A673 (cell line): Measurements from ENCODE around the gene GRAMD1B. TPM values are rescaled to one million over a fixed set of nuclear protein-coding genes. Genes with fewer than 3 reads are reported as not detected.

Source experiments
- BruUV-seq: library from RNA; stranded (reverse); fragments of 400-500 nt; replicated peaks from 2 replicates; lab custom pipeline; 2021; lab: Mats Ljungman, UMichigan
- CTCF ChIA-PET: fragments of 300-600 bp; sonication (Branson Sonifier 250); formaldehyde crosslinking; loops from one replicate; lab custom pipeline; 2022; ENCODE audit warnings: antibody characterized with exemption; lab: Charles Lee
- POLR2A ChIA-PET: fragments of 300-600 bp; sonication (Branson Sonifier 250); formaldehyde crosslinking; loops from one replicate; lab custom pipeline; 2022; ENCODE audit warnings: antibody characterized with exemption; ENCODE audit not compliant: low non-redundant PET; lab: Charles Lee
- DNase-seq: peaks from one replicate; pipeline ENCODE4 v3.0.0-alpha.2; 2015; ENCODE audit warnings: low spot score
- H3K27ac ChIP-seq: fragments of 200-600 bp; sonication (generic); 2 replicates; pipeline ENCODE4 v1.5.1; 2016; ENCODE audit warnings: mixed run types, low read depth, mild to moderate bottlenecking, mixed read lengths, antibody characterized with exemption, low read length; ENCODE audit not compliant: poor library complexity, severe bottlenecking
- H3K27me3 ChIP-seq: fragments of 200-600 bp; sonication (generic); replicated peaks from 2 replicates; pipeline ENCODE4 v1.6.1; 2017; ENCODE audit warnings: mixed run types, low read depth, mild to moderate bottlenecking, mixed read lengths, antibody characterized with exemption, low read length; ENCODE audit not compliant: insufficient read depth, poor library complexity
- H3K36me3 ChIP-seq: fragments of 200-600 bp; sonication (generic); 2 replicates; pipeline ENCODE4 v1.6.1; 2016; ENCODE audit warnings: mixed run types, mild to moderate bottlenecking, mixed read lengths, antibody characterized with exemption, low read length; ENCODE audit not compliant: insufficient read depth, poor library complexity, severe bottlenecking
- H3K4me1 ChIP-seq: fragments of 200-600 bp; sonication (generic); 2 replicates; pipeline ENCODE4 v1.6.1; 2017; ENCODE audit warnings: mixed run types, mild to moderate bottlenecking, mixed read lengths, antibody characterized with exemption, low read length; ENCODE audit not compliant: insufficient read depth, poor library complexity, severe bottlenecking
- H3K4me3 ChIP-seq: fragments of 200-600 bp; sonication (generic); 2 replicates; pipeline ENCODE4 v1.5.1; 2016; ENCODE audit warnings: low read depth, mixed run types, mild to moderate bottlenecking, mixed read lengths, low read length; ENCODE audit not compliant: poor library complexity, severe bottlenecking
- H3K9me3 ChIP-seq: fragments of 200-600 bp; sonication (generic); 2 replicates; pipeline ENCODE4 v1.6.1; 2016; ENCODE audit warnings: mixed run types, low read depth, mild to moderate bottlenecking, mixed read lengths, antibody characterized with exemption, low read length; ENCODE audit not compliant: poor library complexity, severe bottlenecking
- CTCF ChIP-seq: fragments of 300-800, 200-600 bp; sonication (generic); conservative IDR thresholded peaks from 2 replicates; pipeline ENCODE4 v1.5.1; 2017; ENCODE audit warnings: low read depth, mild to moderate bottlenecking, antibody characterized with exemption, low read length, moderate library complexity, mixed read lengths
- EZH2 ChIP-seq: fragments of 200-600 bp; sonication (generic); IDR thresholded peaks from 2 replicates; pipeline ENCODE4 v1.6.1; 2017; ENCODE audit warnings: borderline replicate concordance, low read depth, mild to moderate bottlenecking, mixed read lengths, antibody characterized with exemption, low read length; ENCODE audit not compliant: poor library complexity, severe bottlenecking
- intact Hi-C: fragments of 100-400 bp; cut with micrococcal nuclease; formaldehyde crosslinking; loops from one replicate; pipeline ENCODE4 v1.10.0; 2022; ENCODE audit not compliant: unreplicated experiment
- total RNA-seq: library from RNA; stranded (reverse); gene quantifications from 2 replicates; pipeline ENCODE4 v1.2.3, GENCODE V29; 2021

Gene GRAMD1B
- total RNA-seq, 1 experiment from 2014 or later: 13.0 TPM

GRCh38 chr11:123434911-123435310, 4.8 kb downstream of the GRAMD1B start:
- H3K27ac ChIP-seq: no peak overlapping the region
- intact Hi-C loops: no loop called here
- TF ChIP-seq EZH2 (no peak), CTCF (no peak)
- H3K27me3 ChIP-seq: no peaks in the 10 kb centered on the region
- POLR2A ChIA-PET: interaction anchor here (0.6 kb wide), 1 partner anchor 151 kb away, joined by 4 read pairs; no protein-coding TSS in a partner anchor
- H3K4me1 ChIP-seq: peaks cover 25% of the 10 kb centered on the region
- H3K4me3 ChIP-seq: no peak overlapping the region
- BruUV-seq: no TSS peak
- CTCF ChIA-PET: interaction anchor here (1.0 to 1.4 kb wide), 2 partner anchors 27 to 44 kb away, joined by 3 to 4 read pairs; no protein-coding TSS in a partner anchor
- no peaks in the 10 kb centered on the region for H3K9me3 ChIP-seq
- DNase-seq: peak; percentile 54
- H3K36me3 ChIP-seq: no peaks in the 10 kb centered on the region

DNA sequence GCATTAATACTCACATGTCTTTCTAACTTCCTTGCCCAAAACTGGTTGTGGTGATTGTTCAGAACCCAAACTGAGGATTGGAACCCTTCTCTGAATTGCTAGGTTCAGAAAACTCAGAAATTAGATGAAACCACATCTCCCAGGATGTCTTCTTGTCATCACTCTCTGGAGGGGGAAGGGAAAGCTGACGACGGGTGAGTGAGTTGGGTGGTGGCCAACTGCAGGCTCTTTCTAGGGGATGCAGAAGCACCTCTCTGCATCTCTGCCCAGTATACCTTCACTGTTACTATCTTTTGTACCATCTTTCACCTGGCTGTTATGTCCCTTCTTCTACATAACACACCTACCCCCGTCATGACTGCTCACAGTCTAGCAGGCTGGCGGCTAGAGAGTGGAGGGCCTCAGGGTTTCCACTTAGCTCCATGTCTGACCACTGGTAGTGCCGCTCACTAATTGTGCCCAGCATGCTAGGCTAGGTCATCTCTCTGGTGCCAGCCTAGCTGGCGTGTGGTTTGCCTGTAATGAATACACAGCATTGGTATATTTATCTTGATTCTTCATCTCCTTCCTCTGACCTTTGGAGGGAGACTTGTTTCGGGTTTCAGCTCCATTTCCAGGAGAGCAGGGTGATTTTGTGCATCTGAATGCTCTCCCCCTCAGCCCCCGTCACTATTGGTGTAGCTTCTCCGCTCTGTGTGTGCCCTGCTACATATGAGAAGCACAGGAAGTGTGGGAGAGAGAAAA, 7.3 kb downstream of the GRAMD1B start:
- Histone ChIP-seq H3K27me3 (no peaks in the 10 kb centered on the region), H3K4me3 (no peak overlapping the region), H3K9me3 (no peaks in the 10 kb centered on the region), H3K27ac (no peak overlapping the region), H3K4me1 (peaks cover 17% of the 10 kb centered on the region), H3K36me3 (no peaks in the 10 kb centered on the region)
- ChIA-PET POLR2A (interaction anchor here (0.7 kb wide), 1 partner anchor 36 kb away, joined by 7 read pairs; no protein-coding TSS in a partner anchor), CTCF (interaction anchor here (0.6 kb wide), 1 partner anchor 57 kb away, joined by 3 read pairs; no protein-coding TSS in a partner anchor)
- BruUV-seq: no TSS peak
- no peak for DNase-seq
- intact Hi-C loops: no loop called here
- no peak for TF ChIP-seq EZH2
- TF ChIP-seq CTCF: no peak

DNA sequence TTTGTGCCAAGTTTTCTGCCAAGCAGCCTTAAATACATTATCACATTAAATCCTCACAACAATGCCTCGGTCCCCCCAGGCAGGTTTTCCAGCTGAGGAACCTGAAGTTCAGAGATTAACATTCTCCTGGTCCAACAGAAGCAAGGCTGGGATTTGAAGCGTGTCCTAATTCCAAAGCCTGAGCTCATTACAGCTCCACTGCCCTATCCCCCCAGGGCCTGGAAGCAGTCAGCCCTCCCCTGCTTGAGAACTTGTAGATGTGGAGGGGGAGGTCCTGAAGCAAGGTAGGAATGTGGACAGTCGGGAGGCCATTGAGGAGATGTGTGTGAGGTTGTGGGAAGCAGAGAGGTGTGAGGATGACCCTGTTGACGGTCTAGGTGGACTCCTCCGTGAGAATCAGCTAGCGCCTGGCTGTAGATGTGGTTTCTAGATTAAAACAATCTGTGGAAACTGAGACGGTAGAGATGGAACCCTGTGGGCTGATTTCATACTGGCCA, 8.1 kb downstream of the GRAMD1B start:
- Histone ChIP-seq H3K27me3 (no peaks in the 10 kb centered on the region), H3K4me3 (no peak overlapping the region), H3K27ac (no peak overlapping the region), H3K36me3 (no peaks in the 10 kb centered on the region), H3K9me3 (no peaks in the 10 kb centered on the region), H3K4me1 (peaks cover 17% of the 10 kb centered on the region)
- POLR2A ChIA-PET: no interaction called here
- BruUV-seq: no TSS peak
- CTCF ChIA-PET: no interaction called here
- DNase-seq: no peak
- intact Hi-C loops: no loop called here
- TF ChIP-seq EZH2: no peak
- TF ChIP-seq CTCF: no peak
